ENCODE results near the gene CD4.
"Not testable (repeated sequence)": the region's sequence is repeated elsewhere in the genome, so short reads cannot be mapped to it uniquely, and the experiment has no call there.

Gene CD4

DNA sequence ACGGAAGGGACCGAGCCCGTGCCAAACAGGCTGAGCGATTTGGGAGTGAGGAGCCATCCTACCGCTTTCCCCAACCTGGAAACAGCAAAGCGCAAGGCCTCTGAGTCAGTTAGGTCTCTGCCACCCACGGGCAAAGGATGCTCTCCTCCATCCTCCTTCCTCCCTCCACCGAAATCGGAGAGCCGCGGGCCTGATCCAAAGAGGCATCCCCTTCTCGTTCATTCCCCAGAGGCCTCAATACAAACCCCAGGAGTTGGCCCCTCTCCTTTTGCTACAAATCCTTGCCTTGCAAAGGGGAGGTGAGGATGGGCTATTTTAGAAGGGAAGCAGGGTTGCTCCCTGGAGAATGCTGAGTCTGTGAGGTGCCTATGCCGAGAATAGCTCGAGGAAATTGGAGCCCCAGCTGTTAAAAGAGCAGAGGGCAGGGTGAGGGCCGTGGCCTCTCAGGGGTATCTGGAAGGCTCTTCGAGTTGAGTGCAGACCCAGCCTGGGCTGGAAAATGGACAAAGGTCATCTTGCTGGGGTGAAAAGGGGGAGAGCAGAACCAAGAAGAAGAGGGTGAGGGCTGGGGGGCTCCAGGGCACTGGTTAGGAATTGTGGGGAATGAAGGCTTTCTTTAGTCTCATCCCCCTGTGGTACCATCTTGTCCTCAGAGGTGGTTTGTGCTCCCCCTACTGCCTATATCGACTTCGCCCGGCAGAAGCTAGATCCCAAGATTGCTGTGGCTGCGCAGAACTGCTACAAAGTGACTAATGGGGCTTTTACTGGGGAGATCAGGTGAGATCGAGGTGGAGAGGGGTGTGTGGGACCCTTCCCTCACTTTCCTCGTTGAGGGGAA lies 79.1 kb downstream of the CD4 start:
- no peak for DNase-seq (ENCODE audit: low read depth)

GRCh38 chr12:6869049-6870021 lies 80.0 kb downstream of the CD4 start:
- peak; percentile 72 for DNase-seq (ENCODE audit: low read depth)

- not testable (repeated sequence) for DNase-seq (ENCODE audit: low read depth)
Measured at GRCh38 chr12:6870304-6870703, 81.0 kb downstream of the CD4 start.
